Right lobe of liver (tissue), 4 donors: Measurements from ENCODE around the gene BMAL2.

Experiments used
- POLR2A ChIP-seq: fragments of 450-650 bp; IDR thresholded peaks from one replicate; pipeline ENCODE4 v1.6.1; 2017; ENCODE audit warnings: antibody characterized with exemption, mild to moderate bottlenecking
- TF ChIP-seq, protein P1 (sequence below), 4 donors: fragments of 200-600 bp in 3 of 4; fragments of 450-650 bp in 1 of 4; IDR thresholded peaks; one replicate each; pipeline versions ENCODE4 v1.5.1 to v1.8.0; 2016 to 2022; ENCODE audit warnings: antibody characterized with exemption in 4 of 4, mild to moderate bottlenecking in 2 of 4
- donor health status: DM: no; HTN: no; CAD: no.
- donor health status: DM: no; HTN: no; CAD: no.
- donor health status: DM: no; HTN: yes; CAD: no.

DNA sequence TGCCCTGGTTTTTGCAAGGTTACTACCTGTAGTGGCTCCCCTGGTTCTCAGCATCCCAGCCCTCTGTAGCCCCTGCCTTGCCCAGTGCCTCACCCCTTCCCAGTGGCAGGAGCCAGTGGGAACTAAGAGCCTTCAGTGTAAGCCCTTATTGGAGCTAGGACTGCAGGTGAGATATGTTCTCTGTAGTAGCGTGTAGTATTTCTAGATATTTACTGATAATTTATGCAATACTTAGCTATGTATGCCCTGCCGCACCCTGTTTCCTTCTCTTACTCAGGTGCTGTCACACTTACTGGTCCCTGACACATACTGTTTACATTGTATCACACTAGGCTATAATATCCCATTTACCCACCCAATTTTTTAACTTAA is 3.6 kb downstream of the BMAL2 start:
- TF ChIP-seq, protein P1, sequence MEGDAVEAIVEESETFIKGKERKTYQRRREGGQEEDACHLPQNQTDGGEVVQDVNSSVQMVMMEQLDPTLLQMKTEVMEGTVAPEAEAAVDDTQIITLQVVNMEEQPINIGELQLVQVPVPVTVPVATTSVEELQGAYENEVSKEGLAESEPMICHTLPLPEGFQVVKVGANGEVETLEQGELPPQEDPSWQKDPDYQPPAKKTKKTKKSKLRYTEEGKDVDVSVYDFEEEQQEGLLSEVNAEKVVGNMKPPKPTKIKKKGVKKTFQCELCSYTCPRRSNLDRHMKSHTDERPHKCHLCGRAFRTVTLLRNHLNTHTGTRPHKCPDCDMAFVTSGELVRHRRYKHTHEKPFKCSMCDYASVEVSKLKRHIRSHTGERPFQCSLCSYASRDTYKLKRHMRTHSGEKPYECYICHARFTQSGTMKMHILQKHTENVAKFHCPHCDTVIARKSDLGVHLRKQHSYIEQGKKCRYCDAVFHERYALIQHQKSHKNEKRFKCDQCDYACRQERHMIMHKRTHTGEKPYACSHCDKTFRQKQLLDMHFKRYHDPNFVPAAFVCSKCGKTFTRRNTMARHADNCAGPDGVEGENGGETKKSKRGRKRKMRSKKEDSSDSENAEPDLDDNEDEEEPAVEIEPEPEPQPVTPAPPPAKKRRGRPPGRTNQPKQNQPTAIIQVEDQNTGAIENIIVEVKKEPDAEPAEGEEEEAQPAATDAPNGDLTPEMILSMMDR (IDR thresholded peaks at IDR 0.05): no peak
- TF ChIP-seq POLR2A: no peak
